Central memory CD8-positive, alpha-beta T cell (primary cell): Measurements from ENCODE around the gene CARMIL1.

Experiments
- ATAC-seq: fragments of 150-1000 bp; cut with Tn5 transposase; replicated peaks from 2 replicates; pipeline ENCODE4 v1.10.0; 2022; ENCODE audit warnings: mild to moderate bottlenecking, moderate FRiP score, moderate number of reproducible peaks; ENCODE audit not compliant: poor library complexity, severe bottlenecking; ENCODE audit errors: extremely low read depth
- DNase-seq, 2 donors: peaks; one replicate each; pipeline ENCODE4 v3.0.0; 2021; ENCODE audit warnings: low spot score in 2 of 2
- H3K27ac Mint-ChIP-seq: one replicate; pipeline ENCODE4 v1.8.0; 2022; ENCODE audit warnings: low read depth, mild to moderate bottlenecking, moderate library complexity, mixed read lengths
- H3K27me3 Mint-ChIP-seq: one replicate; pipeline ENCODE4 v1.8.0; 2022; ENCODE audit warnings: mixed read lengths
- H3K36me3 Mint-ChIP-seq: one replicate; pipeline ENCODE4 v1.8.0; 2022; ENCODE audit warnings: mild to moderate bottlenecking, moderate library complexity, mixed read lengths; ENCODE audit not compliant: insufficient read depth
- H3K4me1 Mint-ChIP-seq: one replicate; pipeline ENCODE4 v1.8.0; 2022; ENCODE audit warnings: mixed read lengths
- H3K4me3 Mint-ChIP-seq: one replicate; pipeline ENCODE4 v1.8.0; 2022; ENCODE audit warnings: mild to moderate bottlenecking, moderate library complexity, mixed read lengths
- H3K9me3 Mint-ChIP-seq: one replicate; pipeline ENCODE4 v1.8.0; 2022; ENCODE audit warnings: mixed read lengths

Gene CARMIL1

GRCh38 chr6:25534942-25535631 lies 255.9 kb downstream of the CARMIL1 start:
- no peak overlapping the region for H3K4me3 Mint-ChIP-seq
- peaks cover 3% of the 10 kb centered on the region for H3K36me3 Mint-ChIP-seq
- no peak for DNase-seq
- H3K27me3 Mint-ChIP-seq, result no peaks in the 10 kb centered on the region
- no peak for ATAC-seq
- no peaks in the 10 kb centered on the region for H3K9me3 Mint-ChIP-seq
- H3K4me1 Mint-ChIP-seq, result no peaks in the 10 kb centered on the region
- no peak overlapping the region for H3K27ac Mint-ChIP-seq

GRCh38 chr6:25535632-25536225 lies 256.6 kb downstream of the CARMIL1 start:
- no peak overlapping the region for H3K27ac Mint-ChIP-seq
- no peaks in the 10 kb centered on the region for H3K4me1 Mint-ChIP-seq
- ATAC-seq (no peak), DNase-seq (no peak)
- H3K9me3 Mint-ChIP-seq, result no peaks in the 10 kb centered on the region
- H3K27me3 Mint-ChIP-seq, result no peaks in the 10 kb centered on the region
- peaks cover 3% of the 10 kb centered on the region for H3K36me3 Mint-ChIP-seq
- no peak overlapping the region for H3K4me3 Mint-ChIP-seq

- Mint-ChIP-seq H3K4me1 (no peaks in the 10 kb centered on the region), H3K36me3 (peaks cover 3% of the 10 kb centered on the region), H3K9me3 (no peaks in the 10 kb centered on the region), H3K27ac (no peak overlapping the region), H3K27me3 (no peaks in the 10 kb centered on the region), H3K4me3 (no peak overlapping the region)
- DNase-seq (no peak), ATAC-seq (no peak)
These were observed 257.6 kb downstream of the CARMIL1 start for GRCh38 chr6:25536781-25537180.

- H3K27ac Mint-ChIP-seq, result no peak overlapping the region
- peaks cover 3% of the 10 kb centered on the region for H3K36me3 Mint-ChIP-seq
- ATAC-seq (no peak), DNase-seq (no peak)
- no peak overlapping the region for H3K4me3 Mint-ChIP-seq
- no peaks in the 10 kb centered on the region for H3K9me3 Mint-ChIP-seq
- H3K27me3 Mint-ChIP-seq, result no peaks in the 10 kb centered on the region
- H3K4me1 Mint-ChIP-seq, result no peaks in the 10 kb centered on the region
These were observed 258.3 kb downstream of the CARMIL1 start for GRCh38 chr6:25537349-25538018.

DNA sequence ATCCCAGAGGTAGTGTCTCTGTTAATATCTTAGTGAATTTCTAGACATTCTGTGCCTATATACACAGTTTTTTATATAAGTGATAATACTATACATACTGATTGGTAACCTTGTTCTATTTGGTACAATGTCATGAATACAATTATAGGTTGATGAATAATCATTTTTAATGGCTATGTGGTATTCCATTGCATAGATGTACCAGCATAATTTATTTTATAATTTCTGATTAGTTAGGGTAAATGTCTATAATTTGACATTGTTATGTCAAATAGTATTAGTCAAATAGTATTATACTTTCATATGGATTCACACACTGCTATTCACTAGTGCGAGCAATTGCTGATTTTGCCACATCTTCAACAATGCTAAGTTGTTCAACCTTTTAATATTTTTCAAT lies 262.1 kb downstream of the CARMIL1 start:
- ATAC-seq (no peak), DNase-seq (no peak)
- H3K36me3 Mint-ChIP-seq, result peaks cover 3% of the 10 kb centered on the region
- no peaks in the 10 kb centered on the region for H3K9me3 Mint-ChIP-seq
- H3K4me3 Mint-ChIP-seq, result no peak overlapping the region
- no peaks in the 10 kb centered on the region for H3K27me3 Mint-ChIP-seq
- no peak overlapping the region for H3K27ac Mint-ChIP-seq
- no peaks in the 10 kb centered on the region for H3K4me1 Mint-ChIP-seq

DNA sequence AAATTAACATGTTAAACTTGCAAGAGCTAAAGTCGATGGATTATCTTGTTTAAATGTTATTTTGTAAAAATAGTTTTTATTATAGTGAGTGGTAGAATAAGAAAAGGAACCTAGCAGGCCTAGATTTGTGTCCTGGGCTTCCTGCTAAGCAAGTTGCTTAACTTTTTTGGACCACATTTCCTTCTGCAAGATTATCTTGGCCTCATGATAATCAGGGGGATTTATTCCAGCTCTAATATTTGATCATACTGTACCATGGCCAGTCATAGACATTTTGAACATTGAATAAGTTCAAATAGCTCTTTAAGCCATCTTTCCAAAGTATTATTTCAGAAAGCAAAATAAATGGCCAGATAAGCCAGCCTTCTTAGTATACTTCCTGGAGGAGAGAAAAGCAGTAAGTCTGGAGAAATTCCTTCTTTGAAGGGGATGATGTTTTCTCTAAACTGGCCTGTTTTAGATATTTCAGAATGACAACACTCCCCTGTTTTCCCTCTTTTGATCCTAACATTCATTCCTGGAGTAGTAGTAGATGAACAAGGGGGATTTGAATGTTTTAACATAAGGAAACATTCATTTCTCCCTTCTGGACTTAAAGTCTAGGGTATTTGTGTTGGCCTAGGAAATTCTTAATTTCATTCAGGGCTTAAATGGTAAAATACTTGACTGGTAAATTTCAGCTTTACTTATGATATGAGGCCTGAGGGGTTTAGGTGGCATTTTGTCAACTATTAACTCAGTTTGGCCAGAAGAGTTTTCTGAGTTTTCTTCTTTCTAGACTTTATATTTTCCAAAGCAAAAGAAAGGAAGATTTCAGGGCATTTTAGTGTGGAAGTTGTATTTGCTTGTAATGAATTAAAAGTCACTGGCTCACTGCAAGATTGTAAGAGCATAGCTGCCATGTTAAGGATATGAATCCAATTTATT lies 264.1 kb downstream of the CARMIL1 start:
- ATAC-seq (no peak), DNase-seq (no peak)
- no peak overlapping the region for H3K27ac Mint-ChIP-seq
- H3K4me3 Mint-ChIP-seq, result no peak overlapping the region
- no peaks in the 10 kb centered on the region for H3K27me3 Mint-ChIP-seq
- no peaks in the 10 kb centered on the region for H3K4me1 Mint-ChIP-seq
- no peaks in the 10 kb centered on the region for H3K9me3 Mint-ChIP-seq
- peaks cover 3% of the 10 kb centered on the region for H3K36me3 Mint-ChIP-seq

DNA sequence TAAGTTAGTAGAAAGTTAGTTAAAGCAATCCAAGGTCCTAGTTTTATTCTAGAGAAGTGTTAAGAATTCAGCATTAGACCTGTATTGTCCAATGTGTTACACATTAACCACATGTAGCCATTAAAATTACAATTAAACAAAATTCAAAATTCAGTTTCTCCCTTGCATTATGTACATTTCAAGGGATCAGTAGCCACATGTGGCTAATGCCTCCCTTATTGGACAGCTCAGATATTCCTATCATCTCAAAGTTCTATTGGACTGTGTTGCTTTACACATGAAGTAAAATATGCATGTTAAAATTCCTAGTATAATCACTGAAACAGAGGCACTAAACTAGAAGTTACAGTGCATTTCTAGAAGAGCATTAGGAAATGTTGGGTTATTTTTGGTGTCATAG lies 265.7 kb downstream of the CARMIL1 start:
- no peak for ATAC-seq
- H3K4me1 Mint-ChIP-seq, result no peaks in the 10 kb centered on the region
- H3K4me3 Mint-ChIP-seq, result no peak overlapping the region
- no peaks in the 10 kb centered on the region for H3K27me3 Mint-ChIP-seq
- no peaks in the 10 kb centered on the region for H3K9me3 Mint-ChIP-seq
- H3K36me3 Mint-ChIP-seq, result no peaks in the 10 kb centered on the region
- DNase-seq, result no peak
- no peak overlapping the region for H3K27ac Mint-ChIP-seq

- ATAC-seq (no peak), DNase-seq (no peak)
- H3K4me1 Mint-ChIP-seq, result no peaks in the 10 kb centered on the region
- no peaks in the 10 kb centered on the region for H3K27me3 Mint-ChIP-seq
- no peak overlapping the region for H3K27ac Mint-ChIP-seq
- no peaks in the 10 kb centered on the region for H3K36me3 Mint-ChIP-seq
- no peaks in the 10 kb centered on the region for H3K9me3 Mint-ChIP-seq
- H3K4me3 Mint-ChIP-seq, result no peak overlapping the region
These were observed 268.6 kb downstream of the CARMIL1 start for GRCh38 chr6:25547797-25548196.

GRCh38 chr6:25548451-25548850 lies 269.3 kb downstream of the CARMIL1 start:
- H3K9me3 Mint-ChIP-seq, result no peaks in the 10 kb centered on the region
- H3K27ac Mint-ChIP-seq, result no peak overlapping the region
- no peak for ATAC-seq
- no peaks in the 10 kb centered on the region for H3K27me3 Mint-ChIP-seq
- no peak for DNase-seq
- no peaks in the 10 kb centered on the region for H3K36me3 Mint-ChIP-seq
- H3K4me3 Mint-ChIP-seq, result no peak overlapping the region
- no peaks in the 10 kb centered on the region for H3K4me1 Mint-ChIP-seq

- H3K9me3 Mint-ChIP-seq, result no peaks in the 10 kb centered on the region
- H3K4me3 Mint-ChIP-seq, result no peak overlapping the region
- no peak overlapping the region for H3K27ac Mint-ChIP-seq
- DNase-seq, result no peak
- no peaks in the 10 kb centered on the region for H3K36me3 Mint-ChIP-seq
- no peaks in the 10 kb centered on the region for H3K27me3 Mint-ChIP-seq
- H3K4me1 Mint-ChIP-seq, result no peaks in the 10 kb centered on the region
- no peak for ATAC-seq
These were observed 271.5 kb downstream of the CARMIL1 start for GRCh38 chr6:25550631-25551030.

DNA sequence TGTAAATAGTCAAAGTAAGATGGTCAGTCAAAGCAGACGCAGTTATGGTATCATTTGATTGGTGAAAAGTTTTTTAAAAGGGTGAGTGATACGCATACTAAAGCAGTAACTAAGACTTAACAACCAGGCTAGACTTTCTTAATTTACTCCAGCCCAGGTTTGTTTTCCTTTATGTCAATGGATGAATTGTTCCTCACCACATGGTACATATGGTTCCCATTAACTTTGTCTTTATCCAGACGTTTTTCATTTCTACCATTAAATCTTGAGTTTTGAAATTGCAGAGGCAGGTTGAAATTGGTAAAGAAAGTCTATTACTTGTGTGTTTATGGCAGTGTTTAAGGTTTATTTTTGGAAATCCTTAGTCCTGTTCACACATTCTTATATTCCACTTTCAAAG lies 274.3 kb downstream of the CARMIL1 start:
- ATAC-seq (no peak), DNase-seq (no peak)
- H3K36me3 Mint-ChIP-seq, result no peaks in the 10 kb centered on the region
- no peaks in the 10 kb centered on the region for H3K9me3 Mint-ChIP-seq
- H3K4me1 Mint-ChIP-seq, result peaks cover 5% of the 10 kb centered on the region
- H3K27me3 Mint-ChIP-seq, result no peaks in the 10 kb centered on the region
- H3K27ac Mint-ChIP-seq, result no peak overlapping the region
- H3K4me3 Mint-ChIP-seq, result no peak overlapping the region

DNA sequence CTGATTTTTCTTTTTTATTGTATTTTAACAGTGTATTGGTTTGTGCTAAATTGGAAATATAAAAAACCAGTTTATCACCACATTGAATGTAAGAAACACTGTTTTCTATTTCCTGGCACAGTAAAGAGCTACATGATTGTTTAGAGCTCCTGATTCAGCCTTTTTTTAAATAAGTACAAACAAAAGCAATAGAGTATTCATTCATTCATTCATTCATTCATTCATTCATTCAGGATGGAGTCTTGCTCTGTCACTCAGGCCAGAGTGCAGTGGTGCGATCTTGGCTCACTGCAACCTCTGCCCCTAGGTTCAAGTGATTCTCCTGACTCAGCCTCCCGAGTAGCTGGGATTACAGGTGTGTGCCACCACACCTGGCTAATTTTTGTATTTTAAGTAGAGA lies 276.0 kb downstream of the CARMIL1 start:
- ATAC-seq (no peak), DNase-seq (no peak)
- Mint-ChIP-seq H3K9me3 (no peaks in the 10 kb centered on the region), H3K27me3 (no peaks in the 10 kb centered on the region), H3K4me3 (no peak overlapping the region), H3K36me3 (no peaks in the 10 kb centered on the region), H3K4me1 (peaks cover 5% of the 10 kb centered on the region), H3K27ac (no peak overlapping the region)
